ENCODE measurements around the gene TAAR1.

- TF ChIP-seq POLR2A (IDR thresholded peaks at IDR 0.05; ENCODE audit: low read depth, low read length) = no peak
- TF ChIP-seq CTCF (IDR thresholded peaks at IDR 0.05; ENCODE audit: extremely low read depth in 1 of 2, insufficient read depth in 1 of 2, low read depth in 1 of 2, low read length in 2 of 2) = no peak
- no peak for TF ChIP-seq EZH2 (IDR thresholded peaks at IDR 0.05; ENCODE audit: borderline replicate concordance, low read depth, low read length, severe bottlenecking)
These were observed 45.0 kb upstream of the TAAR1 start for GRCh38 chr6:132703936-132704335.
